K562 (cell line): Measurements from ENCODE around the gene CPN2. TPM values are rescaled to one million over a fixed set of nuclear protein-coding genes. Genes with fewer than 3 reads are reported as not detected.

Experiments
- ATAC-seq: fragments of 200-7000 bp; cut with Tn5 transposase; 3 replicates; pipeline ENCODE4 v1.9.1; 2020; ENCODE audit warnings: moderate library complexity
- BruUV-seq: library from RNA; stranded (reverse); fragments of 400-500 nt; replicated peaks from 2 replicates; lab custom pipeline; 2021; lab: Mats Ljungman, UMichigan
- CTCF ChIA-PET: fragments of 300-600 bp; formaldehyde crosslinking; extraction: SDS; loops from one replicate; lab custom pipeline; 2021; ENCODE audit warnings: low intra/inter-chr PET ratio; lab: Yijun Ruan, JAX
- POLR2A ChIA-PET: fragments of 300-600, 350-650 bp; sonication (Branson Sonifier 250); formaldehyde crosslinking; extraction: SDS; loops from one replicate; lab custom pipeline; 2021; ENCODE audit warnings: antibody characterized with exemption, inconsistent platforms; lab: Yijun Ruan, JAX
- DNase-seq, 4 experiments: peaks; one replicate each; pipeline versions ENCODE4 v3.0.0 to v3.0.0-alpha.2; 2011 to 2018; ENCODE audit warnings: low spot score in 3 of 4, mixed read lengths in 3 of 4; ENCODE audit errors: extremely low read depth in 1 of 4
- FAIRE-seq: peaks from 2 replicates; lab custom pipeline; 2011; peaks lifted over from hg19 to GRCh38; lab: Jason Lieb, UNC
- H2AFZ ChIP-seq: 2 replicates; pipeline ENCODE4 v1.6.0; 2011; ENCODE audit warnings: low read depth, low read length, control low read depth, inconsistent platforms
- H3K27ac ChIP-seq: fragments of 200-600 bp; 3 replicates; pipeline ENCODE4 v1.8.0; 2011; ENCODE audit warnings: low read depth, mild to moderate bottlenecking, control low read depth, inconsistent platforms, low read length, moderate library complexity, mixed read lengths; ENCODE audit errors: extremely low read depth
- H3K27me3 ChIP-seq, 2 experiments: fragments of 300-600 bp in 1 of 2; 2 replicates in 1 of 2; 3 replicates in 1 of 2; pipeline versions ENCODE4 v1.6.0 to v1.8.0; 2011; ENCODE audit warnings: inconsistent platforms in 2 of 2, low read length in 2 of 2, mild to moderate bottlenecking in 1 of 2, mixed read lengths in 1 of 2, moderate library complexity in 1 of 2; ENCODE audit not compliant: control insufficient read depth in 2 of 2, insufficient read depth in 2 of 2
- H3K36me3 ChIP-seq: fragments of 300-600 bp; 3 replicates; pipeline ENCODE4 v1.8.0; 2011; ENCODE audit warnings: mild to moderate bottlenecking, low read length, inconsistent platforms; ENCODE audit not compliant: control insufficient read depth, insufficient read depth
- H3K4me1 ChIP-seq, 2 experiments: fragments of 200-600 bp in 1 of 2; replicated peaks in 1 of 2; 2 replicates in 1 of 2; 3 replicates in 1 of 2; pipeline versions ENCODE4 v1.5.1 to v1.8.0; 2011; ENCODE audit warnings: inconsistent platforms in 2 of 2, low read length in 2 of 2, mild to moderate bottlenecking in 1 of 2, mixed read lengths in 1 of 2, moderate library complexity in 1 of 2; ENCODE audit not compliant: control insufficient read depth in 2 of 2, insufficient read depth in 2 of 2
- H3K4me2 ChIP-seq: 2 replicates; pipeline ENCODE4 v1.6.1; 2011; ENCODE audit warnings: low read length, control low read depth, inconsistent platforms, mixed read lengths; ENCODE audit not compliant: insufficient read depth
- H3K4me3 ChIP-seq: fragments of 200-600 bp; sonication (generic), shearing (Covaris generic); 2 replicates; pipeline ENCODE4 v1.5.1; 2016; ENCODE audit warnings: control low read depth, inconsistent platforms
- H3K79me2 ChIP-seq: fragments of 200-600 bp; 3 replicates; pipeline ENCODE4 v1.8.0; 2011; ENCODE audit warnings: low read length, inconsistent platforms; ENCODE audit not compliant: control insufficient read depth, insufficient read depth
- H3K9ac ChIP-seq, 2 experiments: 2 replicates each; pipeline versions ENCODE4 v1.6.0 to v1.6.1; 2011; ENCODE audit warnings: low read depth in 2 of 2, low read length in 2 of 2, control low read depth in 1 of 2, inconsistent platforms in 1 of 2, mild to moderate bottlenecking in 1 of 2, mixed read lengths in 1 of 2; ENCODE audit not compliant: insufficient read depth in 1 of 2
- H3K9me1 ChIP-seq: one replicate; pipeline ENCODE4 v1.6.0; 2011; ENCODE audit warnings: inconsistent platforms, mild to moderate bottlenecking, low read length, moderate library complexity; ENCODE audit not compliant: control insufficient read depth, insufficient read depth
- H3K9me3 ChIP-seq: replicated peaks from 2 replicates; pipeline ENCODE4 v1.5.1; 2011; ENCODE audit warnings: low read depth, low read length, inconsistent platforms; ENCODE audit not compliant: control insufficient read depth, insufficient read depth
- H4K20me1 ChIP-seq: replicated peaks from 2 replicates; pipeline ENCODE4 v1.6.1; 2011; ENCODE audit warnings: low read length, inconsistent platforms, mixed read lengths; ENCODE audit not compliant: control insufficient read depth, insufficient read depth
- ASH1L ChIP-seq: fragments of 450-650 bp; IDR thresholded peaks from 2 replicates; pipeline ENCODE4 v1.6.1; 2018; ENCODE audit warnings: borderline replicate concordance, mild to moderate bottlenecking, low read depth; ENCODE audit not compliant: partially characterized antibody
- DPF2 ChIP-seq: fragments of 450-650 bp; IDR thresholded peaks from 2 replicates; pipeline ENCODE4 v1.6.1; 2016
- GABPA ChIP-seq: fragments of 200-800 bp; sonication (Bioruptor generic); conservative IDR thresholded peaks from 2 replicates; pipeline ENCODE4 v1.6.1; 2016; ENCODE audit warnings: low read depth, missing genetic modification characterization, missing compliant biosample characterization
- HDAC6 ChIP-seq: IDR thresholded peaks from 2 replicates; pipeline ENCODE4 v1.6.1; 2012; ENCODE audit warnings: low read depth, mild to moderate bottlenecking, control low read depth, inconsistent platforms, low read length, moderate library complexity
- HDGF ChIP-seq: fragments of 450-650 bp; IDR thresholded peaks from 2 replicates; pipeline ENCODE4 v1.6.1; 2016
- LEF1 ChIP-seq: fragments of 450-650 bp; IDR thresholded peaks from 2 replicates; pipeline ENCODE4 v1.6.1; 2016; ENCODE audit warnings: mild to moderate bottlenecking
- MCM2 ChIP-seq: fragments of 450-650 bp; IDR thresholded peaks from 2 replicates; pipeline ENCODE4 v1.6.1; 2017; ENCODE audit warnings: low read depth, mild to moderate bottlenecking
- MEIS2 ChIP-seq: fragments of 450-650 bp; IDR thresholded peaks from 2 replicates; pipeline ENCODE4 v1.6.1; 2014; ENCODE audit warnings: mild to moderate bottlenecking; ENCODE audit not compliant: partially characterized antibody
- NR4A1 ChIP-seq, 2 experiments: fragments of 250-450 bp in 1 of 2; fragments of 450-650 bp in 1 of 2; sonication (Bioruptor Pico) in 1 of 2; IDR thresholded peaks; 2 replicates each; pipeline versions ENCODE4 v1.4.0 to v1.6.1; 2016 to 2020; ENCODE audit warnings: mild to moderate bottlenecking in 2 of 2, missing compliant biosample characterization in 1 of 2, missing genetic modification characterization in 1 of 2, moderate library complexity in 1 of 2
- POLR3A ChIP-seq: IDR thresholded peaks from 2 replicates; pipeline ENCODE4 v1.6.1; 2011; ENCODE audit warnings: borderline replicate concordance, mild to moderate bottlenecking, moderate library complexity; ENCODE audit not compliant: insufficient read length, insufficient read depth; ENCODE audit errors: extremely low read depth
- PRMT5 ChIP-seq: sonication (generic); formaldehyde crosslinking; IDR thresholded peaks from 2 replicates; pipeline ENCODE4 v1.5.0; 2020; ENCODE audit warnings: missing genetic modification reagents
- RBM14 ChIP-seq: fragments of 200-400 bp; formaldehyde crosslinking; IDR thresholded peaks from 2 replicates; pipeline ENCODE4 v1.6.1; 2018; ENCODE audit warnings: low read depth, mild to moderate bottlenecking, low read length, moderate library complexity, borderline replicate concordance; ENCODE audit not compliant: insufficient read depth
- U2AF2 ChIP-seq: fragments of 200-400 bp; formaldehyde crosslinking; optimal IDR thresholded peaks from 2 replicates; pipeline ENCODE3; 2017; ENCODE audit warnings: low read depth, mild to moderate bottlenecking, low read length
- ZNF76 ChIP-seq: fragments of 250-450 bp; sonication (Bioruptor Pico); IDR thresholded peaks from 2 replicates; pipeline ENCODE4 v1.4.0; 2020; ENCODE audit warnings: mild to moderate bottlenecking, moderate library complexity, borderline replicate concordance
- WGBS: fragments of 100-300 bp; shearing (Covaris generic); methylation state at CpG from one replicate; pipeline ENCODE4 v1.1.6; 2016; ENCODE audit warnings: low coverage, mixed read lengths; ENCODE audit not compliant: insufficient coverage; ENCODE audit errors: missing lambda C conversion rate; 5-methylcytosine and 5-hydroxymethylcytosine counted together
- in situ Hi-C: fragments of 300-500 bp; cut with MboI; formaldehyde crosslinking; loops from 4 replicates; pipeline ENCODE4 v1.15.0; 2018; ENCODE audit warnings: inconsistent platforms, mixed read lengths
- intact Hi-C: fragments of 100-400 bp; cut with micrococcal nuclease; formaldehyde crosslinking; loops from 2 replicates; pipeline ENCODE4 v1.14.2; 2022
- polyA plus RNA-seq, 8 experiments: library from polyadenylated mRNA; depleted of rRNA in 4 of 8; stranded (reverse) in 5 of 8; unstranded in 3 of 8; fragments of >200 nt; fragmentation: Nextera tagmentation in 2 of 8; fragmentation: Illumina TruSeq in 1 of 8; extraction: Ambion mirVana in 2 of 8; extraction: Trizol in 1 of 8; gene quantifications; 2 replicates each; pipeline versions ENCODE4 v1.2.1 to v1.2.3, GENCODE V29; 2011 to 2014; ENCODE audit warnings: inconsistent platforms in 1 of 8, missing spikeins in 1 of 8
- total RNA-seq, 7 experiments: library from RNA; depleted of rRNA in 6 of 7; stranded (reverse); fragments of >200 nt in 6 of 7; fragmentation: Illumina TruSeq in 2 of 7; extraction: Trizol in 2 of 7; gene quantifications; 2 replicates each; pipeline versions ENCODE4 v1.2.1 to v1.2.3, GENCODE V29; 2011 to 2021; ENCODE audit warnings: low replicate concordance in 1 of 7
- TF ChIP-seq, protein P1 (sequence below), 2 experiments: fragments of 450-650 bp; IDR thresholded peaks; 2 replicates each; pipeline ENCODE4 v1.6.1; 2016

The CPN2 gene
- total and polyA plus RNA-seq, 9 of the 15 experiments (the other 6 are each of a cell fraction or from before 2014, with no cell fraction given) = not detected

DNA sequence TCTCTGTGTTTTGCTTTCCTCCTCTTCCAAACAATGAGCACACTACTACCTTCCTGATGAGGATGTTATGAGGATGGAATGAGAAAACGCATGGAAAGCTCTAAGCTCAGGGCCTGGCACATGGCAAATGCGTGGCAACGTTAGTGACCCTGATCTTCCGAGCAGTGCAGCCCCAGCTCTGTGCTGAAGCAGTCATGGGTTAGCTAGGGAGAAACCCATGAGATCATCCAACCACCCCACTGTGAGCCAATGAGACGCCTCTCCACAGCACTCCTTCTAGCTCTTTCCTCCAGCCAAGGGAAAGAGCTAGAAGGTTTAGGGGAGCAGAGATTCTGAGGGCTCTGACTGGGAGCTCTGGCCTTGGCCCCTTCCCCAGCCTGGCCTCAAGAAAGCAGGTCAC is 4.5 kb downstream of the CPN2 start:
- ChIA-PET POLR2A (interaction anchor here (0.6 kb wide), 1 partner anchor 643 kb away, joined by 3 read pairs; no protein-coding TSS in a partner anchor), CTCF (no interaction called here)
- Histone ChIP-seq H3K9me1 (no peaks in the 10 kb centered on the region), H3K9ac (no peak overlapping the region), H3K4me2 (no peak overlapping the region), H3K36me3 (no peaks in the 10 kb centered on the region), H3K27ac (no peak overlapping the region), H3K9me3 (no peaks in the 10 kb centered on the region), H2AFZ (no peak overlapping the region), H3K27me3 (peaks cover 20 to 48% of the 10 kb centered on the region in 2 experiments; a peak in 4 of 5 replicates), H3K4me1 (peaks cover 0 to 11% of the 10 kb centered on the region in 2 experiments; a peak in 2 of 5 replicates), H3K79me2 (no peaks in the 10 kb centered on the region), H3K4me3 (no peak overlapping the region), H4K20me1 (peaks cover 6% of the 10 kb centered on the region; the same call in 1 of the 2 replicates)
- intact Hi-C loops = no loop called here
- in situ Hi-C loops = loop anchor here (25.0 kb wide), 1 partner anchor 1884 kb away; no protein-coding TSS in a partner anchor
- 7% methylated on average over 4 of the region's 5 CpGs for WGBS
- no peak for TF ChIP-seq U2AF2
- no peak for TF ChIP-seq PRMT5 (CRISPR knock-in tag)
- ATAC-seq (no peak), FAIRE-seq (no peak), DNase-seq (no peak)
- no TSS peak for BruUV-seq

DNA sequence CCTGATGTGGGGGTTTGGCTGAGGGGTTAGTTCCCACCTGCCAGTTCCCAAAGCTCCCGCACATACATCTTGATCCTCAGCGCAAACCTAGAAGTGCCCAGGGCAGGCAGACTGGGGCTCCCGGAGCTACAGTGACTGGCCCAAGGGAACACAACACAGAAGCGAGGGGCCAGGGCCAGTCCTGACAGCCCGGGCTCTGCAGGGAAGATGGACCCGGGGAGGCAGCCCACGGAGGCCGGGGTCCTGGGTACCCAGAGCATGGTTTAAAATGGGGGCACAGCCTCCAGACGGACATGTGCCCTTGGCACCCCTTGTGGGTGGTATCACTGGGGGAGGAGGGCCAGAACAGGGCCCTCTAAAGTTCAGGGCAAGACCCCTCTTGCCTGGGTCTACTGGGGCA is 5.1 kb downstream of the CPN2 start:
- Histone ChIP-seq H3K4me3 (no peak overlapping the region), H2AFZ (no peak overlapping the region), H3K36me3 (no peaks in the 10 kb centered on the region), H3K9me1 (no peaks in the 10 kb centered on the region), H3K9me3 (no peaks in the 10 kb centered on the region), H4K20me1 (peaks cover 6% of the 10 kb centered on the region), H3K79me2 (no peaks in the 10 kb centered on the region), H3K27ac (no peak overlapping the region), H3K27me3 (peaks cover 24 to 54% of the 10 kb centered on the region in 2 experiments; a peak in 4 of 5 replicates), H3K4me2 (no peak overlapping the region), H3K9ac (no peak overlapping the region), H3K4me1 (peaks cover 0 to 9% of the 10 kb centered on the region in 2 experiments; a peak in 2 of 5 replicates)
- ChIA-PET POLR2A (interaction anchor here (0.6 to 1.3 kb wide), 3 partner anchors 14 to 207 kb away, joined by 3 to 4 read pairs (median 3); no protein-coding TSS in a partner anchor), CTCF (no interaction called here)
- FAIRE-seq (no peak), DNase-seq (no peak), ATAC-seq (no peak)
- WGBS = 0% methylated on average over 8 of the region's 9 CpGs
- in situ Hi-C loops (loop anchor here (25.0 kb wide), 1 partner anchor 1884 kb away; no protein-coding TSS in a partner anchor), intact Hi-C loops (no loop called here)
- BruUV-seq = no TSS peak
- no peak for TF ChIP-seq HDGF
- TF ChIP-seq POLR3A = no peak
- no peak for TF ChIP-seq HDAC6
- no peak for TF ChIP-seq NR4A1 (CRISPR knock-in tag; IDR thresholded peaks at IDR 0.05)
- TF ChIP-seq NR4A1 (tag; IDR thresholded peaks at IDR 0.05) = no peak
- TF ChIP-seq LEF1 = no peak
- TF ChIP-seq MEIS2 = no peak
- no peak for TF ChIP-seq GABPA
- TF ChIP-seq ASH1L = no peak
- TF ChIP-seq ZNF76 (CRISPR knock-in tag) = no peak
- TF ChIP-seq, protein P1, sequence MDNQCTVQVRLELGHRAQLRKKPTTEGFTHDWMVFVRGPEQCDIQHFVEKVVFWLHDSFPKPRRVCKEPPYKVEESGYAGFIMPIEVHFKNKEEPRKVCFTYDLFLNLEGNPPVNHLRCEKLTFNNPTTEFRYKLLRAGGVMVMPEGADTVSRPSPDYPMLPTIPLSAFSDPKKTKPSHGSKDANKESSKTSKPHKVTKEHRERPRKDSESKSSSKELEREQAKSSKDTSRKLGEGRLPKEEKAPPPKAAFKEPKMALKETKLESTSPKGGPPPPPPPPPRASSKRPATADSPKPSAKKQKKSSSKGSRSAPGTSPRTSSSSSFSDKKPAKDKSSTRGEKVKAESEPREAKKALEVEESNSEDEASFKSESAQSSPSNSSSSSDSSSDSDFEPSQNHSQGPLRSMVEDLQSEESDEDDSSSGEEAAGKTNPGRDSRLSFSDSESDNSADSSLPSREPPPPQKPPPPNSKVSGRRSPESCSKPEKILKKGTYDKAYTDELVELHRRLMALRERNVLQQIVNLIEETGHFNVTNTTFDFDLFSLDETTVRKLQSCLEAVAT (IDR thresholded peaks at IDR 0.05) = no peak
- TF ChIP-seq MCM2 = no peak
- TF ChIP-seq DPF2 = no peak
- TF ChIP-seq RBM14 = no peak
